Smooth muscle cell (in vitro differentiated cells): ENCODE measurements around the gene PPY. TPM values are rescaled to one million over a fixed set of nuclear protein-coding genes. Genes with fewer than 3 reads are reported as not detected.
A peak's percentile ranks its signal among the peaks of the same experiment; 100 is the strongest.

ENCODE experiments used
- DNase-seq: peaks from one replicate; lab custom pipeline; 2025; ENCODE audit not compliant: unreplicated experiment; lab: John Stamatoyannopoulos, UW
- H2AFZ ChIP-seq: fragments of 200-600 bp; sonication (generic); 2 replicates; pipeline ENCODE4 v1.6.0; 2016; ENCODE audit warnings: antibody characterized with exemption, low read depth, mild to moderate bottlenecking
- H3F3A ChIP-seq: fragments of 200-600 bp; sonication (generic); 2 replicates; pipeline ENCODE4 v1.6.0; 2017; ENCODE audit warnings: antibody characterized with exemption, low read depth
- H3K27ac ChIP-seq: fragments of 200-600 bp; sonication (generic); 2 replicates; pipeline ENCODE4 v1.5.1; 2016; ENCODE audit warnings: low read depth, mild to moderate bottlenecking
- H3K27me3 ChIP-seq: fragments of 200-600 bp; sonication (generic); 2 replicates; pipeline ENCODE4 v1.6.1; 2016; ENCODE audit warnings: low read depth, mild to moderate bottlenecking
- H3K36me3 ChIP-seq: fragments of 200-600 bp; sonication (generic); 2 replicates; pipeline ENCODE4 v1.5.1; 2016; ENCODE audit warnings: low read depth
- H3K4me1 ChIP-seq: fragments of 200-600 bp; sonication (generic); 2 replicates; pipeline ENCODE4 v1.5.1; 2016; ENCODE audit warnings: low read depth
- H3K4me2 ChIP-seq: fragments of 200-600 bp; sonication (generic); 2 replicates; pipeline ENCODE4 v1.6.0; 2016; ENCODE audit warnings: mild to moderate bottlenecking
- H3K4me3 ChIP-seq: fragments of 200-600 bp; sonication (generic); 2 replicates; pipeline ENCODE4 v1.5.1; 2016; ENCODE audit warnings: mild to moderate bottlenecking
- H3K79me2 ChIP-seq: fragments of 200-600 bp; sonication (generic); 2 replicates; pipeline ENCODE4 v1.6.0; 2016; ENCODE audit warnings: low read depth, mild to moderate bottlenecking
- H3K9ac ChIP-seq: fragments of 200-600 bp; sonication (generic); 2 replicates; pipeline ENCODE4 v1.6.0; 2016; ENCODE audit warnings: low read depth
- H3K9me3 ChIP-seq: fragments of 200-600 bp; sonication (generic); replicated peaks from 2 replicates; pipeline ENCODE4 v1.5.1; 2016; ENCODE audit warnings: low read depth
- H4K20me1 ChIP-seq: fragments of 200-600 bp; sonication (generic); 2 replicates; pipeline ENCODE4 v1.6.0; 2016; ENCODE audit warnings: low read depth
- CTCF ChIP-seq: fragments of 200-600 bp; sonication (generic); IDR thresholded peaks from 2 replicates; pipeline ENCODE4 v1.5.1; 2017; ENCODE audit warnings: borderline replicate concordance, mild to moderate bottlenecking, antibody characterized with exemption; ENCODE audit not compliant: insufficient read depth, poor library complexity, severe bottlenecking
- WGBS: methylation state at CpG from one replicate; pipeline ENCODE4 v1.1.7; 2016; ENCODE audit warnings: low lambda C conversion rate; 5-methylcytosine and 5-hydroxymethylcytosine counted together
- polyA plus RNA-seq: library from polyadenylated mRNA; unstranded; fragments of >200 nt; fragmentation: Nextera tagmentation; extraction: Ambion mirVana; gene quantifications from 2 replicates; pipeline ENCODE4 v1.2.1, GENCODE V29; 2016
- total RNA-seq: library from RNA; depleted of rRNA; stranded (reverse); fragments of >200 nt; gene quantifications from 2 replicates; pipeline ENCODE4 v1.2.3, GENCODE V29; 2014

The PPY gene
- total and polyA plus RNA-seq, 2 experiments from 2014 or later: not detected

- Histone ChIP-seq H3K4me1 (peaks cover 12% of the 10 kb centered on the region), H3K4me2 (no peak overlapping the region), H3K27ac (no peak overlapping the region), H4K20me1 (no peaks in the 10 kb centered on the region), H3F3A (no peaks in the 10 kb centered on the region), H3K79me2 (no peaks in the 10 kb centered on the region), H2AFZ (no peak overlapping the region), H3K9ac (no peak overlapping the region), H3K36me3 (no peaks in the 10 kb centered on the region), H3K27me3 (peaks cover 66% of the 10 kb centered on the region), H3K4me3 (no peak overlapping the region), H3K9me3 (no peaks in the 10 kb centered on the region)
- DNase-seq: no peak
- WGBS: 92% methylated on average over 7 of the region's 7 CpGs
- no peak for TF ChIP-seq CTCF
These were observed 44.1 kb upstream of the PPY start for GRCh38 chr17:43986225-43986981.

- H3K4me1 ChIP-seq: peaks cover 12% of the 10 kb centered on the region
- no peaks in the 10 kb centered on the region for H3K79me2 ChIP-seq
- H4K20me1 ChIP-seq: no peaks in the 10 kb centered on the region
- H3K4me2 ChIP-seq: peak overlapping the region; percentile 93
- no peak overlapping the region for H3K27ac ChIP-seq
- H3K9me3 ChIP-seq: no peaks in the 10 kb centered on the region
- no peak for DNase-seq
- no peaks in the 10 kb centered on the region for H3F3A ChIP-seq
- 58% methylated on average over 8 of the region's 8 CpGs for WGBS
- TF ChIP-seq CTCF: no peak
- H3K36me3 ChIP-seq: no peaks in the 10 kb centered on the region
- peaks cover 84% of the 10 kb centered on the region for H3K27me3 ChIP-seq
- no peak overlapping the region for H3K9ac ChIP-seq
- H2AFZ ChIP-seq: no peak overlapping the region
- H3K4me3 ChIP-seq: peak overlapping the region; percentile 51
These were observed 42.2 kb upstream of the PPY start for GRCh38 chr17:43984521-43984920.

GRCh38 chr17:43983515-43984411, 41.5 kb upstream of the PPY start:
- peak overlapping the region; percentile 37 for H2AFZ ChIP-seq
- H3K9me3 ChIP-seq: no peaks in the 10 kb centered on the region
- peak overlapping the region; percentile 39 for H3K9ac ChIP-seq
- H3F3A ChIP-seq: no peaks in the 10 kb centered on the region
- TF ChIP-seq CTCF: peak; percentile 19
- peaks cover 91% of the 10 kb centered on the region for H3K27me3 ChIP-seq
- peak overlapping the region; percentile 51 for H3K4me3 ChIP-seq
- peak overlapping the region; percentile 93 for H3K4me2 ChIP-seq
- H3K27ac ChIP-seq: no peak overlapping the region
- H4K20me1 ChIP-seq: no peaks in the 10 kb centered on the region
- H3K36me3 ChIP-seq: no peaks in the 10 kb centered on the region
- H3K4me1 ChIP-seq: peaks cover 12% of the 10 kb centered on the region
- WGBS: 2% methylated on average over 62 of the region's 78 CpGs
- H3K79me2 ChIP-seq: no peaks in the 10 kb centered on the region
- DNase-seq: no peak
